ENCODE data around the gene ACACB. TPM values are rescaled to one million over a fixed set of nuclear protein-coding genes. Genes with fewer than 3 reads are reported as not detected.

The ACACB gene
- total RNA-seq, 1 donor: 6.4 TPM

- Histone ChIP-seq H3K4me3 (ENCODE audit: low read length) (no peak overlapping the region), H3K9me3 (ENCODE audit: low read depth, low read length) (no peaks in the 10 kb centered on the region), H3K4me1 (ENCODE audit: insufficient read depth, low read length) (no peaks in the 10 kb centered on the region), H3K27me3 (ENCODE audit: insufficient read depth, low read length) (peaks cover 18% of the 10 kb centered on the region)
Observed at GRCh38 chr12:109302358-109302757, 186.0 kb downstream of the ACACB start.

GRCh38 chr12:109302770-109303169 lies 186.4 kb downstream of the ACACB start:
- peaks cover 22% of the 10 kb centered on the region for H3K27me3 ChIP-seq (ENCODE audit: insufficient read depth, low read length)
- no peaks in the 10 kb centered on the region for H3K9me3 ChIP-seq (ENCODE audit: low read depth, low read length)
- no peaks in the 10 kb centered on the region for H3K4me1 ChIP-seq (ENCODE audit: insufficient read depth, low read length)
- no peak overlapping the region for H3K4me3 ChIP-seq (ENCODE audit: low read length)

- H3K9me3 ChIP-seq (ENCODE audit: low read depth, low read length): no peaks in the 10 kb centered on the region
- H3K27me3 ChIP-seq (ENCODE audit: insufficient read depth, low read length): peaks cover 33% of the 10 kb centered on the region
- no peak overlapping the region for H3K4me3 ChIP-seq (ENCODE audit: low read length)
- H3K4me1 ChIP-seq (ENCODE audit: insufficient read depth, low read length): no peaks in the 10 kb centered on the region
Observed at GRCh38 chr12:109304485-109304884, 188.1 kb downstream of the ACACB start.

- peaks cover 3% of the 10 kb centered on the region for H3K4me1 ChIP-seq (ENCODE audit: insufficient read depth, low read length)
- H3K9me3 ChIP-seq (ENCODE audit: low read depth, low read length): no peaks in the 10 kb centered on the region
- H3K4me3 ChIP-seq (ENCODE audit: low read length): no peak overlapping the region
- H3K27me3 ChIP-seq (ENCODE audit: insufficient read depth, low read length): peaks cover 38% of the 10 kb centered on the region
Observed at GRCh38 chr12:109305547-109305946, 189.2 kb downstream of the ACACB start.

- Histone ChIP-seq H3K27me3 (ENCODE audit: insufficient read depth, low read length) (peaks cover 52% of the 10 kb centered on the region), H3K9me3 (ENCODE audit: low read depth, low read length) (no peaks in the 10 kb centered on the region), H3K4me1 (ENCODE audit: insufficient read depth, low read length) (peaks cover 3% of the 10 kb centered on the region), H3K4me3 (ENCODE audit: low read length) (no peak overlapping the region)
Observed at GRCh38 chr12:109307051-109307450, 190.7 kb downstream of the ACACB start.

- Histone ChIP-seq H3K27me3 (ENCODE audit: insufficient read depth, low read length) (peaks cover 55% of the 10 kb centered on the region), H3K9me3 (ENCODE audit: low read depth, low read length) (no peaks in the 10 kb centered on the region), H3K4me1 (ENCODE audit: insufficient read depth, low read length) (peaks cover 3% of the 10 kb centered on the region), H3K4me3 (ENCODE audit: low read length) (no peak within 1 kb of the TSS)
Observed at GRCh38 chr12:109308534-109309380, 192.4 kb downstream of the ACACB start, which contains the start of gene FOXN4. FOXN4 (minus strand) TSS chr12:109309284; CDS start chr12:109308321, 963 bp downstream.

- peaks cover 3% of the 10 kb centered on the region for H3K4me1 ChIP-seq (ENCODE audit: insufficient read depth, low read length)
- no peaks in the 10 kb centered on the region for H3K9me3 ChIP-seq (ENCODE audit: low read depth, low read length)
- no peak overlapping the region for H3K4me3 ChIP-seq (ENCODE audit: low read length)
- H3K27me3 ChIP-seq (ENCODE audit: insufficient read depth, low read length): peaks cover 55% of the 10 kb centered on the region
Observed at GRCh38 chr12:109309381-109310246, 193.2 kb downstream of the ACACB start.

GRCh38 chr12:109310247-109311125 lies 194.1 kb downstream of the ACACB start:
- peaks cover 3% of the 10 kb centered on the region for H3K4me1 ChIP-seq (ENCODE audit: insufficient read depth, low read length)
- no peaks in the 10 kb centered on the region for H3K9me3 ChIP-seq (ENCODE audit: low read depth, low read length)
- H3K27me3 ChIP-seq (ENCODE audit: insufficient read depth, low read length): peaks cover 55% of the 10 kb centered on the region
- no peak overlapping the region for H3K4me3 ChIP-seq (ENCODE audit: low read length)

Other genes with a start within 250 kb of the ACACB start
- gene DAO, start 236.5 kb upstream of the ACACB start, total RNA-seq: not detected
- not detected for gene SVOP, start 95.5 kb upstream of the ACACB start, total RNA-seq
- gene USP30, start 64.0 kb upstream of the ACACB start, total RNA-seq: 34.3 TPM
- 6.8 TPM for gene ALKBH2, start 23.1 kb upstream of the ACACB start, total RNA-seq
- gene UNG, start 19.0 kb upstream of the ACACB start, total RNA-seq: 2.9 TPM
- not detected for gene FOXN4, start 192.7 kb downstream of the ACACB start, total RNA-seq
- gene MYO1H, start 231.3 kb downstream of the ACACB start, total RNA-seq: under 0.01 TPM